B cell (primary cell): ENCODE results near the gene USP50. TPM values are rescaled to one million over a fixed set of nuclear protein-coding genes. Genes with fewer than 3 reads are reported as not detected.

Experiments used
- ATAC-seq: fragments of 200-7000 bp; cut with Tn5 transposase; one replicate; pipeline ENCODE4 v1.10.0; 2021; ENCODE audit warnings: low read depth, mild to moderate bottlenecking, moderate number of reproducible peaks, moderate library complexity
- CTCF ChIA-PET: fragments of 350-600 bp; sonication (Branson Sonifier 250); formaldehyde crosslinking; loops from one replicate; lab custom pipeline; 2021; ENCODE audit warnings: antibody characterized with exemption, inconsistent platforms; lab: Charles Lee
- POLR2A ChIA-PET: fragments of 350-600 bp; sonication (Branson Sonifier 250); formaldehyde crosslinking; loops from one replicate; lab custom pipeline; 2021; ENCODE audit warnings: antibody characterized with exemption; lab: Charles Lee
- DNase-seq: peaks from one replicate; pipeline ENCODE4 v3.0.0; 2013
- H2AFZ ChIP-seq: 2 replicates; pipeline ENCODE4 v1.6.1; 2012; ENCODE audit warnings: mild to moderate bottlenecking, low read depth, low read length; ENCODE audit not compliant: insufficient read depth, poor library complexity, severe bottlenecking
- H3K27ac ChIP-seq, 2 donors: 1 replicate in 1 of 2; 2 replicates in 1 of 2; pipeline ENCODE4 v1.5.1; 2012 to 2013; ENCODE audit warnings: low read length in 2 of 2, mild to moderate bottlenecking in 2 of 2, moderate library complexity in 1 of 2
- H3K27me3 ChIP-seq, 4 experiments: fragments of 200-600 bp in 1 of 4; sonication (generic) in 1 of 4; replicated peaks in 1 of 4; 1 replicate in 2 of 4; 2 replicates in 2 of 4; pipeline versions ENCODE4 v1.6.1 to v1.7.0; 2013 to 2016; ENCODE audit warnings: low read length in 3 of 4, mild to moderate bottlenecking in 2 of 4, mixed read lengths in 1 of 4, moderate library complexity in 1 of 4; ENCODE audit not compliant: insufficient read depth in 4 of 4, control insufficient read depth in 3 of 4; ENCODE audit errors: control extremely low read depth in 1 of 4
- H3K36me3 ChIP-seq, 2 experiments: replicated peaks in 1 of 2; 1 replicate in 1 of 2; 2 replicates in 1 of 2; pipeline versions ENCODE4 v1.6.1 to v1.7.1; 2013; ENCODE audit warnings: low read length in 1 of 2; ENCODE audit not compliant: insufficient read depth in 2 of 2, control insufficient read depth in 1 of 2; ENCODE audit errors: control extremely low read depth in 1 of 2, extremely low read depth in 1 of 2
- H3K4me1 ChIP-seq, 2 donors: fragments of 200-600 bp in 1 of 2; sonication (generic) in 1 of 2; 1 replicate in 1 of 2; 2 replicates in 1 of 2; pipeline versions ENCODE4 v1.5.1 to v1.6.1; 2013 to 2017; ENCODE audit warnings: low read length in 2 of 2; ENCODE audit not compliant: control insufficient read depth in 2 of 2, insufficient read depth in 2 of 2
- H3K4me2 ChIP-seq: replicated peaks from 2 replicates; pipeline ENCODE3; 2012; ENCODE audit warnings: mild to moderate bottlenecking, low read depth, low read length; ENCODE audit not compliant: poor library complexity, severe bottlenecking
- H3K4me3 ChIP-seq, 5 experiments: fragments of 200-600 bp in 1 of 5; sonication (generic) in 1 of 5; 1 replicate in 3 of 5; 2 replicates in 2 of 5; pipeline versions ENCODE4 v1.5.1 to v1.7.0; 2011 to 2016; ENCODE audit warnings: low read length in 4 of 5, mild to moderate bottlenecking in 4 of 5, low read depth in 2 of 5, control low read depth in 1 of 5, moderate library complexity in 1 of 5; ENCODE audit not compliant: insufficient read depth in 1 of 5; ENCODE audit errors: control extremely low read depth in 1 of 5, extremely low read depth in 1 of 5
- H3K79me2 ChIP-seq: fragments of 200-600 bp; sonication (generic); one replicate; pipeline ENCODE4 v1.6.0; 2016; ENCODE audit warnings: low read length; ENCODE audit not compliant: control insufficient read depth, insufficient read depth
- H3K9ac ChIP-seq: fragments of 200-600 bp; sonication (generic); 2 replicates; pipeline ENCODE4 v1.6.1; 2017; ENCODE audit warnings: mild to moderate bottlenecking, low read length, moderate library complexity
- H3K9me3 ChIP-seq, 3 donors: one replicate each; pipeline versions ENCODE4 v1.6.1 to v1.7.1; 2013; ENCODE audit warnings: low read length in 2 of 3; ENCODE audit not compliant: control insufficient read depth in 2 of 3, insufficient read depth in 1 of 3; ENCODE audit errors: control extremely low read depth in 1 of 3
- H4K20me1 ChIP-seq: 2 replicates; pipeline ENCODE4 v1.6.0; 2012; ENCODE audit warnings: mild to moderate bottlenecking, low read length; ENCODE audit not compliant: insufficient read depth, control insufficient read depth, poor library complexity, severe bottlenecking
- H3K27ac Mint-ChIP-seq: one replicate; pipeline ENCODE4 v1.8.0; 2021; ENCODE audit warnings: mixed read lengths
- H3K27me3 Mint-ChIP-seq: one replicate; pipeline ENCODE4 v1.8.0; 2021; ENCODE audit warnings: mixed read lengths
- H3K4me1 Mint-ChIP-seq: one replicate; pipeline ENCODE4 v1.8.0; 2021; ENCODE audit warnings: mixed read lengths
- H3K4me3 Mint-ChIP-seq: one replicate; pipeline ENCODE4 v1.8.0; 2021; ENCODE audit warnings: mixed read lengths
- H3K9me3 Mint-ChIP-seq: one replicate; pipeline ENCODE4 v1.8.0; 2022; ENCODE audit warnings: mixed read lengths; ENCODE audit not compliant: insufficient read depth
- CTCF ChIP-seq: fragments of 200-600 bp; IDR thresholded peaks from one replicate; pipeline ENCODE4 v1.8.0; 2022; ENCODE audit warnings: antibody characterized with exemption, mild to moderate bottlenecking
- EZH2 ChIP-seq: IDR thresholded peaks from 2 replicates; pipeline ENCODE4 v1.6.1; 2012; ENCODE audit warnings: borderline replicate concordance, low read depth, mild to moderate bottlenecking, moderate library complexity, low read length; ENCODE audit not compliant: insufficient read depth, poor library complexity, severe bottlenecking
- WGBS: methylation state at CpG from one replicate; pipeline ENCODE4 v1.1.5; 2013; ENCODE audit warnings: missing lambda C conversion rate; ENCODE audit not compliant: insufficient coverage; 5-methylcytosine and 5-hydroxymethylcytosine counted together
- intact Hi-C: fragments of 100-400 bp; cut with micrococcal nuclease; formaldehyde crosslinking; loops from one replicate; pipeline ENCODE4 v1.10.0; 2022
- polyA plus RNA-seq: library from polyadenylated mRNA; depleted of rRNA; stranded (reverse); fragments of >200 nt; gene quantifications from 2 replicates; pipeline ENCODE4 v1.2.3, GENCODE V29; 2012
- total RNA-seq, 2 donors: library from RNA; stranded (reverse); fragments of 120-200 nt in 1 of 2; gene quantifications; 1 replicate in 1 of 2; 2 replicates in 1 of 2; pipeline versions ENCODE4 v1.2.3 to v1.2.4, GENCODE V29; 2013 to 2022

Gene USP50
- total and polyA plus RNA-seq, 2 donors (not counting 1 experiment from before 2014, with no cell fraction given) = 0.34 TPM; not detected in 1

- no CpG with 5 or more reads among the region's 4 CpGs for WGBS
- H3K9me3 Mint-ChIP-seq = no peaks in the 10 kb centered on the region
- H3K4me1 Mint-ChIP-seq = no peaks in the 10 kb centered on the region
- no peak overlapping the region for H3K9ac ChIP-seq
- H3K4me2 ChIP-seq = no peak overlapping the region
- H3K27me3 Mint-ChIP-seq = no peaks in the 10 kb centered on the region
- H3K27ac ChIP-seq = no peak overlapping the region
- ChIA-PET POLR2A (no interaction called here), CTCF (interaction anchor here (0.7 to 0.9 kb wide), 2 partner anchors 26 to 57 kb away, joined by 3 to 4 read pairs; no protein-coding TSS in a partner anchor)
- DNase-seq (no peak), ATAC-seq (no peak)
- H3K4me3 Mint-ChIP-seq = no peak overlapping the region
- H3K36me3 ChIP-seq = no peaks in the 10 kb centered on the region
- no peak overlapping the region for H3K27ac Mint-ChIP-seq
- H3K4me1 ChIP-seq = no peaks in the 10 kb centered on the region
- no peaks in the 10 kb centered on the region for H3K27me3 ChIP-seq
- intact Hi-C loops = no loop called here
- H3K4me3 ChIP-seq = no peak overlapping the region
- TF ChIP-seq CTCF = no peak
- TF ChIP-seq EZH2 = no peak
- peaks cover 0 to 3% (median 0%) of the 10 kb centered on the region in 3 donors for H3K9me3 ChIP-seq
- H2AFZ ChIP-seq = no peak overlapping the region
- H3K79me2 ChIP-seq = no peaks in the 10 kb centered on the region
- H4K20me1 ChIP-seq = no peaks in the 10 kb centered on the region
Observed at GRCh38 chr15:50531163-50531562, 15.3 kb downstream of the USP50 start.

- H2AFZ ChIP-seq = no peak overlapping the region
- H3K27ac ChIP-seq = no peak overlapping the region
- H3K9ac ChIP-seq = no peak overlapping the region
- POLR2A ChIA-PET = no interaction called here
- CTCF ChIA-PET = no interaction called here
- H3K4me1 ChIP-seq = no peaks in the 10 kb centered on the region
- Mint-ChIP-seq H3K9me3 (peaks cover 5% of the 10 kb centered on the region), H3K27me3 (no peaks in the 10 kb centered on the region), H3K27ac (no peak overlapping the region), H3K4me1 (no peaks in the 10 kb centered on the region), H3K4me3 (no peak overlapping the region)
- no peaks in the 10 kb centered on the region for H3K36me3 ChIP-seq
- WGBS = no CpG with 5 or more reads among the region's 5 CpGs
- H3K9me3 ChIP-seq = peaks cover 0 to 8% (median 0%) of the 10 kb centered on the region in 3 donors
- DNase-seq = no peak
- no peak for TF ChIP-seq CTCF
- no peak for ATAC-seq
- H4K20me1 ChIP-seq = no peaks in the 10 kb centered on the region
- no peaks in the 10 kb centered on the region for H3K27me3 ChIP-seq
- no peak overlapping the region for H3K4me2 ChIP-seq
- H3K4me3 ChIP-seq = no peak overlapping the region
- no peaks in the 10 kb centered on the region for H3K79me2 ChIP-seq
- intact Hi-C loops = no loop called here
Observed at GRCh38 chr15:50523851-50524251, 22.6 kb downstream of the USP50 start.
